Rectal smooth muscle tissue (tissue), 1 donor: ENCODE measurements around the gene LRRK1.

Experiments
- H3K27ac ChIP-seq: one replicate; pipeline ENCODE4 v1.7.0; 2013; ENCODE audit warnings: low read depth, low read length, inconsistent platforms
- H3K27me3 ChIP-seq: one replicate; pipeline ENCODE4 v1.7.0; 2013; ENCODE audit warnings: low read length; ENCODE audit not compliant: control insufficient read depth, insufficient read depth
- H3K36me3 ChIP-seq: one replicate; pipeline ENCODE4 v1.7.0; 2013; ENCODE audit warnings: low read length; ENCODE audit not compliant: control insufficient read depth, insufficient read depth
- H3K4me1 ChIP-seq: one replicate; pipeline ENCODE4 v1.7.0; 2013; ENCODE audit warnings: low read length; ENCODE audit not compliant: control insufficient read depth, insufficient read depth
- H3K4me3 ChIP-seq: one replicate; pipeline ENCODE4 v1.7.0; 2013; ENCODE audit warnings: low read length
- H3K9ac ChIP-seq: one replicate; pipeline ENCODE4 v1.7.0; 2013; ENCODE audit warnings: low read length

LRRK1 gene

GRCh38 chr15:100881573-100882336, 37.4 kb upstream of the LRRK1 start:
- Histone ChIP-seq H3K4me3 (no peak overlapping the region), H3K4me1 (no peaks in the 10 kb centered on the region), H3K27me3 (peaks cover 14% of the 10 kb centered on the region), H3K27ac (peak overlapping the region; percentile 22), H3K36me3 (no peaks in the 10 kb centered on the region), H3K9ac (no peak overlapping the region)

- no peak overlapping the region for H3K4me3 ChIP-seq
- H3K27me3 ChIP-seq: peaks cover 6% of the 10 kb centered on the region
- peaks cover 7% of the 10 kb centered on the region for H3K4me1 ChIP-seq
- no peaks in the 10 kb centered on the region for H3K36me3 ChIP-seq
- no peak overlapping the region for H3K27ac ChIP-seq
- no peak overlapping the region for H3K9ac ChIP-seq
These were observed 34.0 kb upstream of the LRRK1 start for GRCh38 chr15:100885116-100885515.

- H3K27me3 ChIP-seq: peaks cover 6% of the 10 kb centered on the region
- no peak overlapping the region for H3K9ac ChIP-seq
- H3K27ac ChIP-seq: no peak overlapping the region
- H3K4me1 ChIP-seq: peaks cover 7% of the 10 kb centered on the region
- no peak overlapping the region for H3K4me3 ChIP-seq
- H3K36me3 ChIP-seq: no peaks in the 10 kb centered on the region
These were observed 33.3 kb upstream of the LRRK1 start for GRCh38 chr15:100885811-100886210.

GRCh38 chr15:100887211-100887913, 31.8 kb upstream of the LRRK1 start:
- Histone ChIP-seq H3K9ac (no peak overlapping the region), H3K36me3 (no peaks in the 10 kb centered on the region), H3K27me3 (no peaks in the 10 kb centered on the region), H3K4me3 (no peak overlapping the region), H3K27ac (no peak overlapping the region), H3K4me1 (peaks cover 7% of the 10 kb centered on the region)

GRCh38 chr15:100889385-100890050, 29.6 kb upstream of the LRRK1 start:
- H3K27ac ChIP-seq: peak overlapping the region; percentile 6
- H3K4me1 ChIP-seq: peaks cover 7% of the 10 kb centered on the region
- no peak overlapping the region for H3K4me3 ChIP-seq
- H3K9ac ChIP-seq: no peak overlapping the region
- H3K36me3 ChIP-seq: no peaks in the 10 kb centered on the region
- no peaks in the 10 kb centered on the region for H3K27me3 ChIP-seq

- Histone ChIP-seq H3K27me3 (no peaks in the 10 kb centered on the region), H3K4me3 (no peak overlapping the region), H3K9ac (no peak overlapping the region), H3K4me1 (peaks cover 7% of the 10 kb centered on the region), H3K27ac (peak overlapping the region; percentile 6), H3K36me3 (no peaks in the 10 kb centered on the region)
These were observed 29.0 kb upstream of the LRRK1 start for GRCh38 chr15:100890051-100890720.

- H3K4me3 ChIP-seq: no peak overlapping the region
- no peak overlapping the region for H3K27ac ChIP-seq
- H3K4me1 ChIP-seq: peaks cover 7% of the 10 kb centered on the region
- H3K27me3 ChIP-seq: no peaks in the 10 kb centered on the region
- no peak overlapping the region for H3K9ac ChIP-seq
- H3K36me3 ChIP-seq: no peaks in the 10 kb centered on the region
These were observed 28.3 kb upstream of the LRRK1 start for GRCh38 chr15:100890850-100891249.

- Histone ChIP-seq H3K27ac (no peak overlapping the region), H3K4me1 (peaks cover 7% of the 10 kb centered on the region), H3K36me3 (no peaks in the 10 kb centered on the region), H3K27me3 (no peaks in the 10 kb centered on the region), H3K9ac (no peak overlapping the region), H3K4me3 (no peak overlapping the region)
These were observed 27.7 kb upstream of the LRRK1 start for GRCh38 chr15:100891307-100892012.

GRCh38 chr15:100892013-100892355, 27.2 kb upstream of the LRRK1 start:
- Histone ChIP-seq H3K27ac (no peak overlapping the region), H3K9ac (no peak overlapping the region), H3K4me3 (no peak overlapping the region), H3K27me3 (no peaks in the 10 kb centered on the region), H3K36me3 (no peaks in the 10 kb centered on the region), H3K4me1 (peaks cover 7% of the 10 kb centered on the region)

GRCh38 chr15:100893261-100893963, 25.7 kb upstream of the LRRK1 start:
- Histone ChIP-seq H3K27ac (no peak overlapping the region), H3K27me3 (no peaks in the 10 kb centered on the region), H3K36me3 (no peaks in the 10 kb centered on the region), H3K4me1 (peaks cover 7% of the 10 kb centered on the region), H3K9ac (no peak overlapping the region), H3K4me3 (no peak overlapping the region)

- Histone ChIP-seq H3K27me3 (no peaks in the 10 kb centered on the region), H3K9ac (no peak overlapping the region), H3K36me3 (no peaks in the 10 kb centered on the region), H3K4me3 (no peak overlapping the region), H3K27ac (no peak overlapping the region), H3K4me1 (peaks cover 4% of the 10 kb centered on the region)
These were observed 25.2 kb upstream of the LRRK1 start for GRCh38 chr15:100893964-100894295.
